COLO668 (cell line): ENCODE measurements around the gene SUPT20HL1.
"Not testable (repeated sequence)": the region's sequence is repeated elsewhere in the genome, so short reads cannot be mapped to it uniquely, and the experiment has no call there.

Experiments used
- DNase-seq: peaks from one replicate; lab custom pipeline; 2025; ENCODE audit not compliant: unreplicated experiment; lab: John Stamatoyannopoulos, UW

Gene SUPT20HL1

GRCh38 chrX:24363432-24364181 is 3.2 kb downstream of the SUPT20HL1 start:
- DNase-seq = not testable (repeated sequence)

DNA sequence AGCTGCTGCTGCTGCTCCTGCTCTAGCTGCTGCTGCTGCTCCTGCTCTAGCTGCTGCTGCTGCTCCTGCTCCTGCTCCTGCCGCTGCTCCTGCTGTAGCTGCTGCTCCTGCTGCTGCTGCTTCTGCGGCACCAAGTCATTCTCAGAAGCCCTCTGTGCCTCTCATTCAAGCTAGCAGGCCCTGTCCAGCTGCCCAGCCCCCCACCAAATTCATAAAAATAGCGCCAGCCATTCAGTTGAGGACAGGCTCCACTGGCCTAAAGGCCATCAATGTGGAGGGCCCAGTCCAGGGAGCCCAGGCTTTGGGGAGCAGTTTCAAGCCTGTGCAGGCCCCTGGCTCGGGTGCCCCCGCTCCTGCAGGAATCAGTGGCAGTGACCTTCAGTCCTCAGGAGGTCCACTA is 3.9 kb downstream of the SUPT20HL1 start:
- DNase-seq = no peak

- DNase-seq = no peak
Observed at GRCh38 chrX:24364851-24365538, 4.6 kb downstream of the SUPT20HL1 start.

GRCh38 chrX:24366762-24367400 is 6.4 kb downstream of the SUPT20HL1 start:
- DNase-seq = not testable (repeated sequence)

DNA sequence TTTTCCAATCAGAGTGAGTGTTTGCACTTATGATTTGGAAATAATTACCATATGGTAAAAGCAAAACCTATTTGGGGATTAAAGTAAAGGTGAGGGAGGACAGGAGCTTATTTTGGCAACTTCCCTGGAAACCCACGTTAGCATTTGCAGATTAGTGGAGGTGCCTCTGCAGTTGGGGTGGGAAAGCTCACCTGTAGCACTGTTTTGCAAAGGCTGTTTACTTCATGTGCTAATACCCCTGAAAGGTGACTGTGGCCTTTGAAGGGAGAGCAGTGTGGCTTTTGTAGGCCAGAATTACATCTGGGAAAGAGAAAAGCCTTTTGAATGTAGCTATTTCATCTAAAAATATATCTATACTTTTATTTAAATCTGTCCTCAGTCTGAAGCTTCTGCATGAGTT is 9.4 kb downstream of the SUPT20HL1 start:
- DNase-seq = no peak

DNA sequence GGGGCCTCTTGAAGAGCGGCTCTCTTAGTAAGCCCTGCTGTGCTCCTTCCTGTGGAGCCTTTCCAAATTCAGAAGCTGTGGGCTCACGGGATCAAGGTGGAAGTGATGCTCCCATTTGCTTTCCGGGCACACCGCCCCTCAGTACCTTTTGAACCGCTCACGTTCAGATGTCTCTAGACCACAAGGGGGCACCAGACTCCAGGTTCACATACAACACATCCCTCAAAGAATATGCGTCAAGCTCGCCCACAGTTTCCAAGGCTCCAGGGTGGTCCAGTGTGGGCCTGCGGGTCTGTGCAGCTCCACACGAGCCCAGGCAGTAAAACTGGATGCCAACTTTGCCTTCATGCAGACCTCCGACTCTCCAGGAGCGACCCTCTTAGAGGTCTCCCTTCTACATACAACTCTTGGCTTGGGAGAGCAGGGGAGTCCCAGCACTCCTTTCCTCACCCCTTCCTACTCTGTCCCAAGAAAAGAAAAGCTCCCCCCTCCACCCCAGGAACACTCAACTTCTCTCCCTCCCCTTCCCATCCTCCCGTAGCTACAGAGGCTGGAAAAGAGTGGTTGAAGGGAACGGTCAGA is 11.0 kb downstream of the SUPT20HL1 start:
- peak; percentile 51 for DNase-seq

DNA sequence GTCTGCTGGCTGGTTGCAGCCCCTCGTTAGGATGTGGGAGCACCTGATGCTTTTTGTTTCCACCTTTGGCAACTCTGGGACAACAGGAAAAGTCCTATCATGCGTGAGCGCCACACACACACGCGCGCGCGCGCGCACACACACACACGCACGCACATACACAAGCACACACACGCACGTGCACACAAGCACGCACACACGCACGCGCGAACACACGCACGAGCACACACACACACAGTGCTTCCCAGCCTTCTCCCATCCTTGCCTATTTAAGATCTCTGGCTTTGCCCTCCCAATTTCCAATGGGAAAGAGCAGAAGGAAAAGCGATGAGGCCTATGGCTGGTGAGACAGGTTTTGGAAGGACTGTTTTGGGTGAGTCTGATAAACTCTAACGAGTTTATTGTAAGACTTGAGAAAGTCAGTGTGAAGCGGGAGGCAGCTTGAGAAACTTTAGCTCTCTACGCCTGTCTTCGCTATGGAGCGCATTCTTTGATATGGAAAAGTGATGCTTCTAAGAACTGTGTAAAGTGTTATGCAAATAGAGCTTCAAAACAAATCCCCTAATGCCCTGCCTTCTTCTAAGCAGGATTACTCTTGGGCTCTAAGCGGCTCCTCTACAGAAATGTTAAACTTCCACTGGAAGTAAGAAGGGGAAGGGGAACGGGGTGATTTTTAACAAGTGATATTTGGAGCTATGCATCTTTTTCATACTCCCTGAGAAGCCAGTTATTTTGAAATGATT is 11.8 kb downstream of the SUPT20HL1 start:
- no peak for DNase-seq

- no peak for DNase-seq
Observed at GRCh38 chrX:24375600-24376131, 15.2 kb downstream of the SUPT20HL1 start.

- DNase-seq = no peak
Observed at GRCh38 chrX:24376403-24376802, 16.0 kb downstream of the SUPT20HL1 start.

DNA sequence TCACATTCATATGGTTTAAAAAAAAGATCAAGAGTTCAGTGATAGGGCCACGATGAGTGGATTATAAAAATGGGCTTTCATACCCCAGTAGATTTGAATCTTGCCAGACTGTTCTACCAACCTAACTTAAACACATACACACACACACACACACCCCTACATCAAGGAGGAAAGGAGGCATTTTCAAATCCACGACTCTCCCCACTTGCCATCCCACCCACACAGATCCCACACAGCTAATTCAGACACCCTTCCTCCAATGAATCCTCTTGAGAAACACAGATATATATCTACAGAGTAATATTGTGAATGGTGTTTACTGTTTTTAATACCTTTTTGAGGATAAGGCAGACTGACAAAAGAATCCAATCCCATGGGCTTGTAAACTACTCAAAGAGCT is 16.8 kb downstream of the SUPT20HL1 start:
- DNase-seq = no peak

DNA sequence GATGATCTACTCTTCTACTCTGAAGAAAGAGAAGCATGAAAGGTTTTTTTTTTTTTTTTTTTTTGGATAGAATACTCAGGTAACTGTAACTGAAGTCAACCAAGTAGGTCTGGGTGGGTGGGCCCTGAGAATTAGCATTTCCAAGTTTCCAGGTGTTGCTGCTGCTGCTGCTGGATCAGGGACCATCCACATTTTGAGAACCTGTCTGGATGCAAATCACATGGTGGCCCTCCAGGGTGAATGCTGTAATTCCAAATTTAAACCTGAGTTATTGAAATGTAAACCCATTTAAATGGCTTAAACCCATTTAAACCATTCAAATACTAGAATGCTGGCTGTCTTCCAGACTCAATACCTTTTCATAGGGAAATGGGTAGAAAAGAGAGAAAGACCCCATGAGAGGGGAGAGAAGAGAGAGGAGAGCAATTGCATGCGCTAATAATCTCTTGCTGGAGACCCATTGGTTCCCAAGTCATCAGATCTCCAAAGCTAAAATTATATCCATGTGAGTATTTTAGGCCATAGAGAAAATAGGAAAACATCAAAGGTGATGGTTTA is 17.6 kb downstream of the SUPT20HL1 start:
- DNase-seq = no peak

DNA sequence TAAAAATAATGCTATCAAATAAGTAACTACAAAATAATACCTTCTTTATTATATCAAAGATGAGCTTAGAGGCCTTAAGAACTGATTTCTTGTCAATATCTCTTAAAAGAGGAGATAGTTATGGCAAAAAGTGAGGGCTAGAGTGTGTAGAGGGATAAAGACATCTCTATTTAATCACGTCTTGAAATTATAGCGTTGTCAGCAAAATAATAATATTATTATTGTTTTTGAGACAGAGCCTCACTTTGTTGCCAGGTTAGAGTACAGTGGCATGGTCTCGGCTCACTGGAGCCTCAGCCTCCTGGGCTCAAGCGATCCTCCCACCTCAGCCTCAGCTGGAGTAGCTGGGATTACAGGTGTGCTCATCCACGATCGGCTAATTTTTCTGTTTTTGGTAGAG is 18.3 kb downstream of the SUPT20HL1 start:
- DNase-seq = no peak

GRCh38 chrX:24380262-24381187 is 20.1 kb downstream of the SUPT20HL1 start:
- DNase-seq = no peak

DNA sequence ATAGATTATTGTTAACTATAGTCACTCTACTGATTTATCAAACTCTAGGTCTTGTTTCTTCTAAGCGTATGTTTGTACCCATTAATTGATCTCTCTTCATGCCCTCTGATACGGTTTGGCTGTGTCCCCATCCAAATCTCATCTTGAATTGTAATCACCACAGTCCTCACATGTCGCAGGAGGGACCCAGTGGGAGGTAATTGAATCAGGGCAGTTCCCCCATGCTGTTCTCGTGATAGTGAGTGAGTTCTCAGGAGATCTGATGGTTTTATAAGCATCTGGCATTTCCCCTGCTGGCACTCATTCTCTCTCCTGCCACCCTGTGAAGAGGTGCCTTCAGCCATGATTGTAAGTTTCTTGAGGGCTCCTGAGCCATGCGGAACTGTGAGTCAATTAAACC is 21.9 kb downstream of the SUPT20HL1 start:
- not testable (repeated sequence) for DNase-seq

GRCh38 chrX:24387724-24388123 is 27.3 kb downstream of the SUPT20HL1 start:
- no peak for DNase-seq

- DNase-seq = peak; percentile 15
Observed at GRCh38 chrX:24391389-24391788, 30.9 kb downstream of the SUPT20HL1 start.

- no peak for DNase-seq
Observed at GRCh38 chrX:24391843-24392242, 31.4 kb downstream of the SUPT20HL1 start.

- DNase-seq = no peak
Observed at GRCh38 chrX:24392709-24393108, 32.3 kb downstream of the SUPT20HL1 start.

DNA sequence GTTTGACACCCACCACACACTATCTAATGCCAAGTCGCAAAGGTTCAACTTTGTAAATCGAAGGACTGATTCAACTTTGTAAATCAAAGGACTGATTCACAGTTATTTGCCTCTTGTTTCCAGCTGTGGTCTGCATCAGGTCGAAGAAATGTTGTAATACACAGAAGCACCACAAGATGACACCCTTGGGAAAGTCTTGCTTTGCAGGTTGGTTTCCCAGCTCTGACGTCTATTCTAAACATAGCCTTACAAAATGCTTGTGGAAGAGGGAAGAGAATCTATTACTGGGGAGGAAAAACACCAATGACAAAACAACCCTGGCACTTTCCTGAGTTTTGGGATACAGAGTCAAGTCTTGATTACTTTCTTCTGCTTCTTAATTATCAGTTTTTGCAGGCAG is 35.3 kb downstream of the SUPT20HL1 start:
- peak; percentile 41 for DNase-seq
